Naive thymus-derived CD4-positive, alpha-beta T cell (primary cell): ENCODE measurements around the gene CABP7. TPM values are rescaled to one million over a fixed set of nuclear protein-coding genes. Genes with fewer than 3 reads are reported as not detected.
A peak's percentile ranks its signal among the peaks of the same experiment; 100 is the strongest.

ENCODE experiments used
- ATAC-seq: fragments of 150-1000 bp; cut with Tn5 transposase; 2 replicates; pipeline ENCODE4 v1.10.0; 2021; ENCODE audit warnings: mild to moderate bottlenecking, moderate library complexity
- CTCF ChIA-PET: fragments of 350-600 bp; sonication (Branson Sonifier 250); formaldehyde crosslinking; loops from one replicate; lab custom pipeline; 2021; ENCODE audit warnings: antibody characterized with exemption; lab: Charles Lee
- POLR2A ChIA-PET: fragments of 350-600 bp; sonication (Branson Sonifier 250); formaldehyde crosslinking; loops from one replicate; lab custom pipeline; 2021; ENCODE audit warnings: antibody characterized with exemption, inconsistent platforms; lab: Charles Lee
- DNase-seq, 9 donors: peaks; one replicate each; pipeline versions ENCODE4 v3.0.0 to v3.0.0-alpha.2; 2020 to 2022; ENCODE audit warnings: mixed read lengths in 1 of 9
- H3K27ac ChIP-seq: one replicate; pipeline ENCODE4 v1.7.0; 2013; ENCODE audit warnings: mild to moderate bottlenecking, low read depth, low read length, moderate library complexity
- H3K27me3 ChIP-seq, 2 donors: one replicate each; pipeline ENCODE4 v1.7.0; 2013; ENCODE audit warnings: low read length in 2 of 2, mild to moderate bottlenecking in 2 of 2, moderate library complexity in 2 of 2; ENCODE audit not compliant: control insufficient read depth in 2 of 2, insufficient read depth in 2 of 2
- H3K36me3 ChIP-seq, 3 experiments: 1 replicate in 2 of 3; 2 replicates in 1 of 3; pipeline ENCODE4 v1.7.0; 2013; ENCODE audit warnings: low read length in 3 of 3, mild to moderate bottlenecking in 3 of 3, moderate library complexity in 1 of 3; ENCODE audit not compliant: insufficient read depth in 3 of 3, control insufficient read depth in 2 of 3
- H3K4me1 ChIP-seq, 2 donors: one replicate each; pipeline ENCODE4 v1.7.0; 2013; ENCODE audit warnings: low read length in 2 of 2, mild to moderate bottlenecking in 2 of 2, moderate library complexity in 1 of 2; ENCODE audit not compliant: control insufficient read depth in 2 of 2, insufficient read depth in 2 of 2
- H3K4me3 ChIP-seq: 2 replicates; pipeline ENCODE4 v1.7.0; 2013; ENCODE audit warnings: mild to moderate bottlenecking, low read length
- H3K9me3 ChIP-seq, 3 experiments: 1 replicate in 2 of 3; 2 replicates in 1 of 3; pipeline ENCODE4 v1.7.0; 2013; ENCODE audit warnings: low read length in 3 of 3; ENCODE audit not compliant: control insufficient read depth in 2 of 3
- H3K27ac Mint-ChIP-seq, 9 donors: one replicate each; pipeline ENCODE4 v1.8.0; 2020 to 2022; ENCODE audit warnings: mixed read lengths in 9 of 9, mild to moderate bottlenecking in 8 of 9, moderate library complexity in 5 of 9, inconsistent platforms in 2 of 9
- H3K27me3 Mint-ChIP-seq, 5 donors: one replicate each; pipeline ENCODE4 v1.8.0; 2021 to 2022; ENCODE audit warnings: mixed read lengths in 5 of 5, mild to moderate bottlenecking in 1 of 5
- H3K36me3 Mint-ChIP-seq, 5 donors: one replicate each; pipeline ENCODE4 v1.8.0; 2020 to 2022; ENCODE audit warnings: mixed read lengths in 5 of 5, mild to moderate bottlenecking in 3 of 5, inconsistent platforms in 1 of 5
- H3K4me1 Mint-ChIP-seq, 7 donors: one replicate each; pipeline ENCODE4 v1.8.0; 2020 to 2022; ENCODE audit warnings: mixed read lengths in 7 of 7, mild to moderate bottlenecking in 3 of 7, inconsistent platforms in 1 of 7
- H3K4me3 Mint-ChIP-seq, 10 donors: one replicate each; pipeline ENCODE4 v1.8.0; 2020 to 2022; ENCODE audit warnings: mild to moderate bottlenecking in 10 of 10, mixed read lengths in 10 of 10, moderate library complexity in 6 of 10, inconsistent platforms in 2 of 10
- H3K9me3 Mint-ChIP-seq, 11 donors: one replicate each; pipeline ENCODE4 v1.8.0; 2020 to 2022; ENCODE audit warnings: mixed read lengths in 11 of 11, mild to moderate bottlenecking in 4 of 11, inconsistent platforms in 1 of 11, moderate library complexity in 1 of 11
- intact Hi-C, 2 donors: fragments of 100-400 bp; cut with micrococcal nuclease; formaldehyde crosslinking; loops; one replicate each; pipeline ENCODE4 v1.15.1; 2023
- polyA plus RNA-seq, 2 donors: library from polyadenylated mRNA; unstranded; fragments of 300-500 nt; fragmentation: Illumina TruSeq; gene quantifications; one replicate each; pipeline ENCODE4 v1.2.3, GENCODE V29; 2021
- total RNA-seq, 6 experiments: library from RNA in 5 of 6; stranded (reverse) in 5 of 6; gene quantifications; 1 replicate in 5 of 6; 2 replicates in 1 of 6; pipeline ENCODE4 v1.2.3 and lab custom pipeline; 2021 to 2026

The CABP7 gene
- total and polyA plus RNA-seq, 7 experiments from 2014 or later: 0.07 to 0.42 (median 0.17) TPM; not detected in 3

- no peaks in the 10 kb centered on the region for H3K9me3 ChIP-seq
- DNase-seq (no peak), ATAC-seq (no peak)
- Mint-ChIP-seq H3K9me3 (peaks cover 0 to 2% (median 0%) of the 10 kb centered on the region in 11 donors), H3K4me3 (no peak overlapping the region), H3K4me1 (peaks cover 14 to 24% (median 19%) of the 10 kb centered on the region in 7 donors), H3K27me3 (peaks cover 0 to 6% (median 0%) of the 10 kb centered on the region in 5 donors), H3K36me3 (no peaks in the 10 kb centered on the region), H3K27ac (peak overlapping the region in 1 of 9 donors; percentile 40)
- H3K27me3 ChIP-seq: no peaks in the 10 kb centered on the region
- H3K27ac ChIP-seq: no peak overlapping the region
- peaks cover 0 to 14% of the 10 kb centered on the region in 2 donors for H3K4me1 ChIP-seq
- POLR2A ChIA-PET: no interaction called here
- CTCF ChIA-PET: no interaction called here
- intact Hi-C loops: no loop called here
- H3K4me3 ChIP-seq: no peak overlapping the region
- H3K36me3 ChIP-seq: no peaks in the 10 kb centered on the region
These were observed 14.2 kb upstream of the CABP7 start for GRCh38 chr22:29705651-29706050.

GRCh38 chr22:29706486-29706885 is 13.3 kb upstream of the CABP7 start:
- Histone ChIP-seq H3K27ac (no peak overlapping the region), H3K4me3 (no peak overlapping the region), H3K36me3 (no peaks in the 10 kb centered on the region), H3K9me3 (no peaks in the 10 kb centered on the region), H3K27me3 (no peaks in the 10 kb centered on the region), H3K4me1 (peaks cover 0 to 7% of the 10 kb centered on the region in 2 donors)
- H3K36me3 Mint-ChIP-seq: no peaks in the 10 kb centered on the region
- peaks cover 0 to 6% (median 0%) of the 10 kb centered on the region in 5 donors for H3K27me3 Mint-ChIP-seq
- ATAC-seq: no peak
- H3K4me1 Mint-ChIP-seq: peaks cover 6 to 16% (median 11%) of the 10 kb centered on the region in 7 donors
- ChIA-PET CTCF (no interaction called here), POLR2A (no interaction called here)
- DNase-seq: no peak
- H3K9me3 Mint-ChIP-seq: peaks cover 0 to 2% (median 0%) of the 10 kb centered on the region in 11 donors
- H3K4me3 Mint-ChIP-seq: no peak overlapping the region
- no peak overlapping the region for H3K27ac Mint-ChIP-seq
- intact Hi-C loops: no loop called here

GRCh38 chr22:29707010-29707409 is 12.8 kb upstream of the CABP7 start:
- Mint-ChIP-seq H3K27me3 (peaks cover 0 to 5% (median 0%) of the 10 kb centered on the region in 5 donors), H3K36me3 (no peaks in the 10 kb centered on the region), H3K9me3 (peaks cover 0 to 2% (median 0%) of the 10 kb centered on the region in 11 donors), H3K27ac (peak overlapping the region in 1 of 9 donors; percentile 58), H3K4me3 (no peak overlapping the region), H3K4me1 (peaks cover 1 to 10% (median 6%) of the 10 kb centered on the region in 7 donors)
- Histone ChIP-seq H3K4me3 (no peak overlapping the region), H3K36me3 (no peaks in the 10 kb centered on the region), H3K9me3 (no peaks in the 10 kb centered on the region), H3K27ac (no peak overlapping the region), H3K4me1 (peaks cover 0 to 1% of the 10 kb centered on the region in 2 donors), H3K27me3 (no peaks in the 10 kb centered on the region)
- CTCF ChIA-PET: no interaction called here
- no peak for DNase-seq
- ATAC-seq: no peak
- intact Hi-C loops: no loop called here
- POLR2A ChIA-PET: no interaction called here

GRCh38 chr22:29707471-29707870 is 12.3 kb upstream of the CABP7 start:
- Mint-ChIP-seq H3K4me1 (peaks cover 0 to 8% (median 4%) of the 10 kb centered on the region in 7 donors), H3K4me3 (no peak overlapping the region), H3K27me3 (peaks cover 0 to 5% (median 0%) of the 10 kb centered on the region in 5 donors), H3K27ac (peak overlapping the region in 1 of 9 donors; percentile 28), H3K9me3 (peaks cover 0 to 2% (median 0%) of the 10 kb centered on the region in 11 donors), H3K36me3 (no peaks in the 10 kb centered on the region)
- Histone ChIP-seq H3K4me1 (no peaks in the 10 kb centered on the region), H3K36me3 (no peaks in the 10 kb centered on the region), H3K9me3 (no peaks in the 10 kb centered on the region), H3K4me3 (no peak overlapping the region), H3K27ac (no peak overlapping the region), H3K27me3 (no peaks in the 10 kb centered on the region)
- intact Hi-C loops: no loop called here
- ATAC-seq: no peak
- ChIA-PET CTCF (no interaction called here), POLR2A (no interaction called here)
- DNase-seq: no peak

GRCh38 chr22:29710193-29710592 is 9.6 kb upstream of the CABP7 start:
- Histone ChIP-seq H3K4me1 (no peaks in the 10 kb centered on the region), H3K36me3 (no peaks in the 10 kb centered on the region), H3K27ac (no peak overlapping the region), H3K4me3 (no peak overlapping the region), H3K27me3 (no peaks in the 10 kb centered on the region), H3K9me3 (no peaks in the 10 kb centered on the region)
- Mint-ChIP-seq H3K4me3 (no peak overlapping the region), H3K27me3 (peaks cover 0 to 8% (median 3%) of the 10 kb centered on the region in 5 donors), H3K36me3 (no peaks in the 10 kb centered on the region), H3K27ac (no peak overlapping the region), H3K4me1 (no peaks in the 10 kb centered on the region), H3K9me3 (peaks cover 0 to 2% (median 0%) of the 10 kb centered on the region in 11 donors)
- CTCF ChIA-PET: interaction anchor here (0.5 kb wide), 1 partner anchor 678 kb away, joined by 3 read pairs; no protein-coding TSS in a partner anchor
- DNase-seq (no peak), ATAC-seq (no peak)
- POLR2A ChIA-PET: no interaction called here
- intact Hi-C loops: no loop called here

- DNase-seq: no peak
- Histone ChIP-seq H3K27ac (no peak overlapping the region), H3K27me3 (no peaks in the 10 kb centered on the region), H3K4me1 (no peaks in the 10 kb centered on the region), H3K4me3 (no peak overlapping the region), H3K9me3 (no peaks in the 10 kb centered on the region), H3K36me3 (no peaks in the 10 kb centered on the region)
- H3K27me3 Mint-ChIP-seq: peaks cover 3 to 13% (median 6%) of the 10 kb centered on the region in 5 donors
- no peaks in the 10 kb centered on the region for H3K4me1 Mint-ChIP-seq
- H3K9me3 Mint-ChIP-seq: no peaks in the 10 kb centered on the region
- H3K36me3 Mint-ChIP-seq: no peaks in the 10 kb centered on the region
- intact Hi-C loops: no loop called here
- CTCF ChIA-PET: interaction anchor here (0.5 kb wide), 1 partner anchor 677 kb away, joined by 3 read pairs; no protein-coding TSS in a partner anchor
- no peak overlapping the region for H3K4me3 Mint-ChIP-seq
- ATAC-seq: no peak
- POLR2A ChIA-PET: no interaction called here
- H3K27ac Mint-ChIP-seq: no peak overlapping the region
These were observed 8.7 kb upstream of the CABP7 start for GRCh38 chr22:29710922-29711593.

- Histone ChIP-seq H3K36me3 (no peaks in the 10 kb centered on the region), H3K9me3 (no peaks in the 10 kb centered on the region), H3K27me3 (no peaks in the 10 kb centered on the region), H3K4me3 (no peak overlapping the region), H3K27ac (no peak overlapping the region), H3K4me1 (no peaks in the 10 kb centered on the region)
- Mint-ChIP-seq H3K9me3 (no peaks in the 10 kb centered on the region), H3K36me3 (no peaks in the 10 kb centered on the region), H3K4me1 (no peaks in the 10 kb centered on the region), H3K27ac (no peak overlapping the region), H3K27me3 (peaks cover 8 to 23% (median 16%) of the 10 kb centered on the region in 5 donors), H3K4me3 (no peak overlapping the region)
- intact Hi-C loops: no loop called here
- ATAC-seq (no peak), DNase-seq (no peak)
- POLR2A ChIA-PET: no interaction called here
- CTCF ChIA-PET: no interaction called here
These were observed 7.7 kb upstream of the CABP7 start for GRCh38 chr22:29712119-29712518.
